Activated CD4-positive, alpha-beta T cell treated with anti-CD3 and anti-CD28 coated beads, Interleukin-2, amount 50 U/mL, for 1 hour (primary cell): ENCODE data around the gene NELL2.
A peak's percentile ranks its signal among the peaks of the same experiment; 100 is the strongest.
"Not testable (repeated sequence)": the region's sequence is repeated elsewhere in the genome, so short reads cannot be mapped to it uniquely, and the experiment has no call there.

Experiments
- DNase-seq: peaks from one replicate; pipeline ENCODE4 v3.0.0-alpha.2; 2020

NELL2 gene

GRCh38 chr12:44847403-44847802 lies 28.7 kb downstream of the NELL2 start:
- DNase-seq = no peak

- no peak for DNase-seq
These were observed 29.3 kb downstream of the NELL2 start for GRCh38 chr12:44846826-44847225.

- no peak for DNase-seq
These were observed 33.4 kb downstream of the NELL2 start for GRCh38 chr12:44842669-44843068.

- DNase-seq = no peak
These were observed 36.3 kb downstream of the NELL2 start for GRCh38 chr12:44839785-44840184.

- no peak for DNase-seq
These were observed 38.9 kb downstream of the NELL2 start for GRCh38 chr12:44837114-44837755.

GRCh38 chr12:44835641-44836379 lies 40.3 kb downstream of the NELL2 start:
- DNase-seq = no peak

- not testable (repeated sequence) for DNase-seq
These were observed 41.1 kb downstream of the NELL2 start for GRCh38 chr12:44834996-44835395.

GRCh38 chr12:44833561-44833960 lies 42.6 kb downstream of the NELL2 start:
- no peak for DNase-seq

- DNase-seq = no peak
These were observed 45.5 kb downstream of the NELL2 start for GRCh38 chr12:44830566-44831055.

GRCh38 chr12:44829045-44829444 lies 47.1 kb downstream of the NELL2 start:
- no peak for DNase-seq

- DNase-seq = no peak
These were observed 48.2 kb downstream of the NELL2 start for GRCh38 chr12:44827832-44828438.

- not testable (repeated sequence) for DNase-seq
These were observed 54.4 kb downstream of the NELL2 start for GRCh38 chr12:44821702-44822101.

GRCh38 chr12:44819884-44820283 lies 56.2 kb downstream of the NELL2 start:
- DNase-seq = no peak

GRCh38 chr12:44817687-44818086 lies 58.4 kb downstream of the NELL2 start:
- no peak for DNase-seq

- no peak for DNase-seq
These were observed 59.6 kb downstream of the NELL2 start for GRCh38 chr12:44816446-44817017.

- peak; percentile 36 for DNase-seq
These were observed 64.1 kb downstream of the NELL2 start for GRCh38 chr12:44812062-44812461.

GRCh38 chr12:44804068-44804467 lies 72.0 kb downstream of the NELL2 start:
- DNase-seq = no peak

GRCh38 chr12:44795970-44796369 lies 80.1 kb downstream of the NELL2 start:
- DNase-seq = no peak

- DNase-seq = no peak
These were observed 87.4 kb downstream of the NELL2 start for GRCh38 chr12:44788731-44789130.

- DNase-seq = no peak
These were observed 95.8 kb downstream of the NELL2 start for GRCh38 chr12:44780221-44780790.

- DNase-seq = no peak
These were observed 96.3 kb downstream of the NELL2 start for GRCh38 chr12:44779766-44780165.

GRCh38 chr12:44778863-44779262 lies 97.3 kb downstream of the NELL2 start:
- no peak for DNase-seq

GRCh38 chr12:44777044-44777443 lies 99.1 kb downstream of the NELL2 start:
- DNase-seq = no peak
